ENCODE data around the gene ZNF275.

DNA sequence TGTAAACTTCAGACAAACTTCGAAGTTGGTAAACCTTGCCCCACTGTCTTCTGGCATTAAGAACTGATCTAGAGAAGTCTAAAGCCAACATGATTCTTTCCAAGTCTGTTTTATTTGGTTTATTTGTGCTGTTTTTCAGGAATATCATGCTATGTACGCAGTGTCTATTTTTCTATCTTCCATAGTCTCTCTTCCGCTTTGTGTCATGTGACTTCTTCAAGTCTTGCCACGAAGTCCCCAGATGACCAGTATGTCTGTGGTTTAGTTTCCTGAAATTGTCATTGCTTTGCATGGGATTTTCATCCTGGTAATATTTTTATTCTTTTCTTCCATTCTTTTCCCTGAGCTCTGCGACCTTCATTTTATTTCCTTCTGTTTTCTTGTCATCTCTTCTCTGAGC lies 52.1 kb downstream of the ZNF275 start:
- TF ChIP-seq CTCF (IDR thresholded peaks at IDR 0.05), result no peak
- no peak for TF ChIP-seq POLR2AphosphoS5 (IDR thresholded peaks at IDR 0.05)
- no peak for TF ChIP-seq POLR2A (IDR thresholded peaks at IDR 0.05)
